Epithelial cell of umbilical artery (primary cell): ENCODE results near the gene PYGM. TPM values are rescaled to one million over a fixed set of nuclear protein-coding genes. Genes with fewer than 3 reads are reported as not detected.

ENCODE experiments used
- total RNA-seq: library from RNA; depleted of rRNA; stranded (reverse); fragments of >200 nt; gene quantifications from 2 replicates; pipeline ENCODE4 v1.2.3, GENCODE V29; 2014

PYGM gene
- under 0.01 and 0.46 TPM in 2 replicates for total RNA-seq

GRCh38 chr11:64759722-64760719 is at the start of gene PYGM:
TSS of gene PYGM (minus strand) at chr11:64759974. CDS start at chr11:64759898, 76 bp downstream.

GRCh38 chr11:64803158-64803845 is 43.5 kb upstream of the PYGM start, which contains the start of gene MAP4K2:
TSS of gene MAP4K2 (minus strand) at chr11:64803214. CDS start at chr11:64803149, 65 bp downstream.

GRCh38 chr11:64778473-64779298 is 18.9 kb upstream of the PYGM start, which contains the start of gene SF1:
TSS of gene SF1 (minus strand) at chr11:64778542. CDS start at chr11:64778392, 150 bp downstream.

GRCh38 chr11:64743591-64744543 is 15.9 kb downstream of the PYGM start, which contains the start of gene RASGRP2:
TSS of gene RASGRP2 (minus strand) at chr11:64744142. CDS start at chr11:64742866, 1,276 bp downstream.

GRCh38 chr11:64723117-64723906 is 36.5 kb downstream of the PYGM start, which contains the start of gene NRXN2:
TSS of gene NRXN2 (minus strand) at chr11:64723197. CDS start at chr11:64713699, 9,498 bp downstream.

Other genes starting within 250 kb of the PYGM start
- not detected in 2 replicates for gene SLC22A11, start 204.0 kb downstream of the PYGM start, total RNA-seq
- gene SLC22A12, start 168.8 kb downstream of the PYGM start, total RNA-seq = not detected in 2 replicates
- 1.1 TPM in 1 of 2 replicates, not detected in the other for gene NRXN2, start 36.8 kb downstream of the PYGM start, total RNA-seq
- gene RASGRP2, start 15.8 kb downstream of the PYGM start, total RNA-seq = 0.46 and 1.6 TPM in 2 replicates
- 65.6 and 72.6 TPM in 2 replicates for gene SF1, start 18.6 kb upstream of the PYGM start, total RNA-seq
- gene MAP4K2, start 43.2 kb upstream of the PYGM start, total RNA-seq = 37.7 and 44.1 TPM in 2 replicates
- gene MEN1, start 50.6 kb upstream of the PYGM start, total RNA-seq = 13.0 and 13.1 TPM in 2 replicates
- 0.15 and 0.32 TPM in 2 replicates for gene CDC42BPG, start 84.7 kb upstream of the PYGM start, total RNA-seq
- 62.9 and 73.1 TPM in 2 replicates for gene EHD1, start 118.6 kb upstream of the PYGM start, total RNA-seq
- gene ATG2A, start 157.2 kb upstream of the PYGM start, total RNA-seq = 7.5 and 11.7 TPM in 2 replicates
- gene PPP2R5B, start 164.7 kb upstream of the PYGM start, total RNA-seq = 7.8 and 7.9 TPM in 2 replicates
- gene GPHA2, start 175.9 kb upstream of the PYGM start, total RNA-seq = not detected in 2 replicates
- gene MAJIN, start 212.1 kb upstream of the PYGM start, total RNA-seq = not detected in 2 replicates
- gene BATF2, start 237.0 kb upstream of the PYGM start, total RNA-seq = 0.65 and 12.3 TPM in 2 replicates